Fibroblast of skin of left quadriceps (primary cell): ENCODE measurements around the gene HS6ST1.
"Not testable (repeated sequence)": the region's sequence is repeated elsewhere in the genome, so short reads cannot be mapped to it uniquely, and the experiment has no call there.

Experiments
- DNase-seq, 2 experiments: peaks; one replicate each; pipeline ENCODE4 v3.0.0-alpha.2; 2013; ENCODE audit warnings: low read depth in 2 of 2

Gene HS6ST1

DNA sequence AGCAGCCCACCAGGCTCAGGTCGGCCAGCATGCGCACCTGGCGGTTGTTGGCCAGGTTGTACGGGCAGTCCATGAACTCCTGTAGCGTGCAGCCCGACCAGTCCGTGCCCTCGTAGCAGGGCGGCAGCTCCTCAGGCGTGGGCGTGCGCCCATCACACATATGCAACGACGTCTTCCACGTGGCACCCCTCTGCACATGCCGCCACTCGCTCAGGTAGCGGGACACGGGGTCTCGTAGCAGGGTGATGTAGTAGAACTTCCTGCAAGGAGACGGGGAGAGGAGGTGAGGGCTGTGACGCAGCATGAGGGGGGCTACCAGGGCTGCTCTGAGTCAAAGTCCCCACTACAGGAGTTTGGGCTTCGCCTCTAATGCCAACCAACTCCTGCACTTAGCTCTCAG is 50.1 kb downstream of the HS6ST1 start:
- not testable (repeated sequence) for DNase-seq

DNA sequence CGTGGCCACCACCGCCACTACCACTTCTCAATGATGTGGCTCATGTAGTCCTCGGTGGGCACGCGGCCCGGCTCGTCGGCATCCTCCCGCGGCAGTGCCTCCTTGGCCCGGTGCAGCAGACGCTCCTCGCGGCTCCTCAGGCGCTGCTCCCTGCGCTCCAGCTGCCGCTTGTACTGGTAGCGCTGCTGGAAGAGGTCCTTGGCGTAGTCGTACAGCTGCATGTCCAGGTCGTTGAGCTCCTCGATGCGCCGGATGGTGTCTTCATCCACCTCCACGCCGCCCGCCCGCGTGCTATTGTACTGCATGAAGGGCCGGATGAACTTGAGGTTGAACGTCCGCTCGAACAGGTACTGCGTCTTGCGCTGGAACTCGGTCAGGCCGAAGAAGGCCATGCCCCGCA is 50.5 kb downstream of the HS6ST1 start:
- DNase-seq = not testable (repeated sequence)

DNA sequence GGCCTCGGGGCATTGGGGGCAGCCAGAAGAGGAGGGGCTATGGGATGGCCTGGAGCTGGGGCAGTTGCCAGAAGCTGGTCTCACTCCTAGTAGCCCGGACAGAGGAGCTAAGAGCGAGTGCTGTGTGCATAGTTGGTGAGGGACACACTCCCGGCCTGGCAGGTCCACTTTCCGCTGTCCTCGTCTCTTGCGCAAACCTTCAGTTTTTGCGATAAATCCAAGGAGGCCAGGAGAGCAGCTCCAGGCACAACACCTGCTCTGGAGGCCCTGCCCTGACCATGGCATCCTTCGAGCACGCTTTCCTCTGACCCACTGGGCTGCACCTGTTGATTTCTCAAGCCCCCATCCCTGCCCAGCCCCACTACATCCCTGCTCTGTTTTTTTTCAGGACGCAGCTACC is 51.0 kb downstream of the HS6ST1 start:
- not testable (repeated sequence) for DNase-seq

DNA sequence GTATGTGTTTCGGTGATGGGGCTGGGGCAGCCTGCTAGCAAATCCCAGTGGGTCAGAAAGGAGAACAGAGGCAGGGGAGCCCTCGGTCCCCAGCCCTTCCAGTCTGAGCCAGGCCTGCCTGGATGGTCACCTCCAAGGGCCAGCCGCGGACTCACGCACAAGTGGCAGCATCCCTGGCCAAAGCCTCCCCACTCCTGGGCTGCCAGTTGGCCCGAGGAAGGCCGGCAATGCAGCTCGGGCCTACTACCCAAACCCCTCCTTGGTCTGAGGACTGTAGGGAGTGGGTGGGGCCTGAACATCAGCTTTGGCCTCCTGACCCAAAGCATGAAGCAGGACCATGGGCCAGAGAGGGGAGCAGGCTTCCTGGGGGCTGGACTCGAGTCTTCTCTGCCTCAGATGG is 51.5 kb downstream of the HS6ST1 start:
- not testable (repeated sequence) for DNase-seq

DNA sequence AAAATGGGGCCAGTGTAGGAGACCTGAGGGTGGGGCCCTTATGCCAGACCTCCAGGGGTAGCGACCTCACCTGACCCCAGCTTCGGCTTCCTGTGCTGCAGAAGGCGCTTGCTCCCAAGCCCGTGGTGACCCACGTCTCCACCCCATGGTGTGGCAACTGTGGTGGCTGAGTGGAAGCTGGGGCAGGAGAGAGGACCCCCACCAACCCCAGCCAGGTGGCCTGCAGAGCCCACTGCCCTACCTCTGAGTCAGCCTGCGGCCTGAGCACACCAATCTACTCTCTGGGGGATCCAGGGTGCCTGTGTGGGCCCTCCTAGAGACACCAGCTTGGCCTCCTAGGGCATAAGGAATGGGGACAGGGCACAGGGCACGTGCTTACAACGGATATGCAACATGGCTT is 52.2 kb downstream of the HS6ST1 start:
- not testable (repeated sequence) for DNase-seq

DNA sequence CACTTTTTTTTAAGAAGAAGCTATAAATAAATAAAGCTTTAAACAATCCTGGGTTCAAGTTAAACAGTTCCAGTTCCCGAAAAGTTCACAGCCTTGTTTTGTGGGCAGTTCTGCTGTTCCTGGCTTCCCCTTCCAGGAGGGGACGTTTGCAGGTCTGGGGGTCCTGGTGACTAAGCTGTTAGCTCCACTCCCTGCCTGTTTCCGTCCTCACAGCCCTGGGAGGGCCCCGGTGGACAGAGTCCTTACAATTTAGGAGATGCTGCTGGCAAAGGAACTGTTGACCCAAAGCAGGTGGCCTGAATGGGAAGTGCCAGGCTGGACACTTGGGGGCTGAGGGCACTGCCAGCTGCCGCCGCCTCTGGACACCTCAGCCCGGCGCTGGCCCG is 53.1 kb downstream of the HS6ST1 start:
- not testable (repeated sequence) for DNase-seq

DNA sequence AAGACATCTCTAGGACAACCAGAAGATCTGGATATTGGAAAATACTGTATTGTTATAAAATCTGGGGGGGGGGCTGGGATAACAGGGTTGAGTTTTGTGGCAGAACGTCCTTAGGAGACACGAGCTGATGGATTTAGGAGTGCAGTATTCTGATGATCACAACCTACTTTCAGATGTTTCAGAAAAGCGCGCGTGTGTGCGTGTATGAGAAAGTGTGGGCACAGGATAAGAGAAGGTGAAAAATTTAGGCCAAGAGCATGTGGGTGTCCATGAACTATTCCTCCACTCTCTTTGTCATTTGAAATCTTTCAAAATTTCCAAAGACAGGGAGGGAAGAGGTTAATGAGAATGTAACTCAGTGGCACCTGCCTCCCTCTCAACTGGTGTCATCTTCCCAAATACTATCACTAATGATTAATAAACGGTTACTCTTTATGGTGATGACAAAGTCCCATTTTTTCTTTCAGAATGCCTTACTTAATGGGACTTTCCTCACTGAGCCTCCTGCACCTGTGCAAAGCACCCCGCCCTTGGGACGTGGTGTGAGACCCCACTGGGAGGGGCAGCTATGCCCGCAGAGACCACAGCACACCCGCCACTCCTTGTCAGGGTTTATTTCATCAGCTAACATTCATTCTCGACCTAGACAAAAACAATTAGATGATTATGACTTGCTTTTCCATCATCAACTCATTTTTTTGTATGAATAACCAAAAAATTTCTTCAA is 53.6 kb downstream of the HS6ST1 start:
- no peak for DNase-seq

DNA sequence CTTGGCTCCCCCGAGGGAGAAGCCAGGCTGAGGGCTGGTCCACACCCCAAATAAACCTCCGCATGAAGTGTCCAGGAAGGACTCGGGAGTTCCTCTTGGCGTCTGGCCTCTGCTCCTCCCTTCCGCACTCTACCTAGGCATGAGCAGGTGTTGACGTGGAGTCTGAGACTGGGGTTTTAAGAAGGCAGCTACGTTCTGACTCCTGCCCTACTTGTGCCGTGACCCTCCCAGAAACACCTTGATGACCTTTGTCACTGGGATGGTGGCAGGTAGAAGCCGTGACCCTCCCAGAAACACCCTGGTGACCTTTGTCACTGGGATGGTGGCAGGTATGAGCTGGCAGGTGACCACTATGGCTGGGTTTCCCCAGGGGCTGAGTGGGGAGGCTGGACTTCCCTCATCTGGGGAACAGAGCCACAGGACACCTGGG is 54.8 kb downstream of the HS6ST1 start:
- no peak for DNase-seq

DNA sequence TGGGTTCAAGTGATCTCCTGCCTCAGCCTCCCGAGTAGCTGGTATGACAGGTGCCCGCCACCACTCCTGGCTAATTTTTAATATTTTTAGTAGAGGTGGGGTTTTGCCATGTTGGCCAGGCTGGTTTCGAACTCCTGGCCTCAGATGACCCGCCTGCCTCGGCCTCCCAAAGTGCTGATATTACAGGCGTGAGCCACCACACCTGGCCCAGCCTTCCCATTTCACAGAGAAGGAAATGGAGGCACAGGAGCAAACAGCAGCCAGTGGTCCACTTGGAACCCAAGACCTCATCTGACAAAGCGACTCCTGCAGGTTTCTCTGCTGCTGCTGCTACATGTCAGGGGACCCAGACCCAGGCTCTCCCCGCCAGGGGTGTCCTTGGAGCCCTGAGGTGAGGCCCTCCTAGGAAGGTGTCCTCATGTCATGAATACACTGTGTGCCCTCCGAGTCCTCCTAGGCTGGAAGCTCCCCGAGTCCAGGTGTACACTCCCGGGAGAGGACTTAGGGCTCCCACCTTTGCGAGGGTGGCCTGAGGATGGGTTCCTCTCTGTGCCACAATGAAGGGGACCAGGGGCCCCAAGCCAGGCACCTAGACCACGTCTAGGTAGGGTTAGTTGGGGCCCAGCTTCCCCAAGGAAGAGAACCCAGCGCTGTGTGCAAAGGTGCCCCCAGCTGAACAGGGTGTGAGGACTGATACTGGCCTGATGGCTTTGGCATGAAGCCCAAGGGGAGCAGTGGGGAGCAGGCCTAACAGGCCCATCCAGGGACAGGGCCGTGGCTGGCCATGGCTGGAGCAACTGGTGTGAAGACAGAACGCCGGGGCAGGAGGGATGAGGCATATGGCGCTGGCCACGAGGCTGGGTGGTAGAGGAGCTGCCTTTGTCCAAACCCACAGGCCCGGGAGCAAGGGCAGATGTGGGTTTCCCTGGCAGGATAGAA is 56.1 kb downstream of the HS6ST1 start:
- no peak for DNase-seq

DNA sequence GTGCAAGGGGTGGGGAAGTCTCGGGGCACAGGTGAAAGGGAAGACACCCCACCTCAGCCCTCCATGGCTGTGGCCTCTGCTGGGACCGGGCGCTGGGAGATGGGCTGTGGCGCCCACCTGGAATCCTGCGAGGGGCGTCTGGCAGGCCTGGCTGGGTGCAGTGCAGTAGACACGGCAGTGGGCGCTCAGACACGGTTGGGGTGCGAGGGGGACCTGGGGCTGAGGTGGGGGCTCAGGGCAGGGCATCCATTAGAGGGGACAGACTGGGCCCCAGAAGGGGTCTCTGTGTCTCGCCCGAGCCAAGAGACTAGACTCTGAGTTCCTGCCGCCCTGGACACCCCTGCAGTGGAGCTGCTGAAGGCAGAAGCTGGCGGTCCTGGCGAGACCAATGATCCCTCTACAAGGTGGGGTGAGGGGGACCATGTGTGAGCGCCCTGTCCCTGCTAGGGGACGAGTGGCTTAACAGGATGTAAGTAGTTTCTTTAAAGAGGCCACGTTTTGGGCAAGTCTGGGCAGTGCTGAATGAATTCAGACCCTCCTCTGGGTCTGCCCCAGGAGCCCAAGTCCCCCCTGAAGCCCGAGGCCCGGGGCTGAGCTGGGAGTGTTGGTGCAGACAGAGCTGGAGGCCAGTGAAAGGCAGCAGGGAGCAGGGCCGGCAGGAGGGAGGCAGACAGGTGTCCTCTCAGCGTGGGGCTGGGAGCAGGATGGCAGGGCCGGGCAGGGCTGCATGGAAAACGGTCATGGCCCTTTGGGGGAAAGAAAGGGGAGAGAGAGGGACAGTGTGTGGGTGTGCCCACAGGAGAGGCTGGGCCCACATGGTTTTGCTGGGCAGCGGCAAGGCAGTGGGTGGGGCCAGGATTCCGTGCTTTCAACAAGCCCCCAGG is 57.2 kb downstream of the HS6ST1 start:
- no peak for DNase-seq

DNA sequence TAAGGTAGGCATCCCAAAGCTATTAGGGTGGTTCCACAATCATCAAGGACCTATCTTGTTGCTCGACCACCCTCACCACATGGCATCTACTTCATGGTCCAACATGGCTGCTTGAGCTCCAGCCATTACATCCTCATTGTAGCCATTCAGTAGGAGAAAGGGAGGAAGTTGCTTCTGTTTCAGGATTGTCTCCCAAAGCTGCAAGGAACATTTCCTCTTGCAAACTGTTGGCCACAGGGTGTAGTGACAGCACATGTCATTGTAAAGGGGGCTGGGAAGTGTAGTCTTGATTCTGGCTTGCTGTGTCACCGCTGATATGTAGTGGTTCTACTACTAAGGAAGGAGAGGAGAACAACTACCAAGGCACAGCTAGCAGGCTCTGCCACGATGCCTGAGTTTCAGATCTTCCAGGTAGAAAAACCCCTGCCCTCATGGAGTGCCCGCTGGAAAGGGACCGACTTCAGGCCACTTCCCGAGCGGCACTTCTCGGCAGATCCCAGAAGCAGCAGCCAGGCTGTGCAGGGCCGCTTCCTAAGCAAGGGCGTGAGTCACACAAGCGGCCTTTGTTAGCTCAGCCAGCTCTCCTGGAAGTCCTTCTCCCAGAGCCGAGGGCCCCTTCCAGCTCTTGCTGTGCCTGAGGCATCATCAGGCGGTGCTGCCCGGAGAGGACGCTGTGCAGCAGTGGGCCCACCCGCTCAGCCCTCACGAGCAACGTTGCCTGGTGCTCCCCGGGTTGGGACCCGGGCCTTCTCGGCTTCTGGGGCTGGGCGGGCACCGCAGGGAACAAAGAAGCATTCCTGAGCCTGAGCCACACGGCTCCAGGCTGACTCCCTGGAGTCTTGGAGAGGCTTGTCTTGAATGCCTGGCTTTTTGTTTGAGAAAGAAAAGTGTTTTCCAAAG is 58.2 kb downstream of the HS6ST1 start:
- peak; percentile 27 to 32 for DNase-seq

DNA sequence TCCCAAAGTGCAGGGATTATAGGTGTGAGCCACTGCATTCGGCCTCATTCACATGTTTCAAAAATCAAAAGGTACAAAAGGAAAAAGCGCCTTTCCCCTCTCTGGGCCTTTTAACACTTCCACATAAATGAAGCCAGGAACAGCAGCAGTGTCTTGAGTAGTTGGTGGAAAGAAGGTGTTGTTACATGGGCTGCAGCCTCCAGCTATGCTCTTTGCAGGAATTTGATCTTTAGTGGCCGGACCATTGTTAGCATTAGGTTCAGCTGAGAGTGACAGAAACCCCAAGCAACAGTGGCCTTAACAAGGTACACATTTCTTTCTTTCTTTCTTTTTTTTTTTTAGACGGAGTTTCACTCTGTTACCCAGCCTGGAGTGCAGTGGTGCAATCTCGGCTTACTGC is 59.1 kb downstream of the HS6ST1 start:
- no peak for DNase-seq

DNA sequence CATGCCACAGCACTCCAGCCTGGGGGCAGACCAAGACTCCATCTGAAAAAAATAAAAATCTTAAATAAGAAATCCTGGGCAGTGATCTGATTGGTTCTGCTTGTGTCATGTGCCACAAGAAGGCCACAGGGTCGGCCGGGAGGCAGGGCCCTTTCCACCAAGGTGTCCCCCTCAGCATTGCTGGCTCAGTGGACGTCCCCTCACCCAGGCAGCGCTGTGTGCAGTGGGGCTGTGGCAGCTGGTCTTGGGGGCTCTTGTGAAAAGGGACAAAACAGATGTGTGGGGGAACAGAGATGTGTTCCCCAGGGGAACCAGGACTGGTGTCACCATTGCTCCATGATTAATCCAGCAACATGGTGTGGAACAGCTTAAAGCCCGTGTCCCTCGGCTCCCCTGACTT is 60.5 kb downstream of the HS6ST1 start:
- DNase-seq = no peak

DNA sequence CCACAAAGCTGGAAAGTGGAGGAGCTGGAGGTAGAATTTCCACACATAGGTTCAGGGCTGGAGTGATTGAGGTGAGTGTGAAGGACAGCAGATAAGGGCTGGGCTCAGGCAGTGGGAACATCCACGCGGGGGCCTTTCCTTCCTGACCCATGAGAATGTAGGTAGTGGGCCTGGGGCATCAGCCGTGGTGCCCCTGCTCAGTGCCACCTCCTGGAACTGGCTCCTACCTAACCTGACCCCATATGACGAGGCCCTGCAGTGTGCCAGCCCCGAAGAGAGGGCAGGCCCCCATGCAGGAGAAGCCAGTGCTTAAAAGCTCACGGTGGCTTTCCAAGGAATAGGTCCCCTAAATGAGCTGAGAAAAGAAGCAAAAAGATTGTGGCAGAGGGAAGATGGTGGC is 66.2 kb downstream of the HS6ST1 start:
- DNase-seq = no peak

DNA sequence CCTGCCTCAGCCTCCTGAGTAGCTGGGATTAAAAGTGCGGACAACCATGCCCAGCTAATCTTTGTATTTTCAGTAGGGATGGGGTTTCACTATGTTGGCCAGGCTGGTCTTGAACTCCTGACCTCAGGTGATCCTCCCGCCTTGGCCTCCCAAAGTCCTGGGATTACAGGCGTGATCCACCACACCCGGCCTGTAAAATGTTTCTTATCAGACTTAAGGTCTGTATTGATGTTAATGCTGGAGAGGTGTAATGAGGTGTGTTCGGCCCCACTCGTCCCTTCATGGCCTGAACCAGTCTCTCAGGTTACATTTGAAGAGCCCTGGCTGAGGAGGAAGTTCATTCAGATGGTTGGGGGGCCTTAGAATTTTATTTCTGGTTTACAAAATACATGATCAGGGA is 66.6 kb downstream of the HS6ST1 start:
- not testable (repeated sequence) for DNase-seq

DNA sequence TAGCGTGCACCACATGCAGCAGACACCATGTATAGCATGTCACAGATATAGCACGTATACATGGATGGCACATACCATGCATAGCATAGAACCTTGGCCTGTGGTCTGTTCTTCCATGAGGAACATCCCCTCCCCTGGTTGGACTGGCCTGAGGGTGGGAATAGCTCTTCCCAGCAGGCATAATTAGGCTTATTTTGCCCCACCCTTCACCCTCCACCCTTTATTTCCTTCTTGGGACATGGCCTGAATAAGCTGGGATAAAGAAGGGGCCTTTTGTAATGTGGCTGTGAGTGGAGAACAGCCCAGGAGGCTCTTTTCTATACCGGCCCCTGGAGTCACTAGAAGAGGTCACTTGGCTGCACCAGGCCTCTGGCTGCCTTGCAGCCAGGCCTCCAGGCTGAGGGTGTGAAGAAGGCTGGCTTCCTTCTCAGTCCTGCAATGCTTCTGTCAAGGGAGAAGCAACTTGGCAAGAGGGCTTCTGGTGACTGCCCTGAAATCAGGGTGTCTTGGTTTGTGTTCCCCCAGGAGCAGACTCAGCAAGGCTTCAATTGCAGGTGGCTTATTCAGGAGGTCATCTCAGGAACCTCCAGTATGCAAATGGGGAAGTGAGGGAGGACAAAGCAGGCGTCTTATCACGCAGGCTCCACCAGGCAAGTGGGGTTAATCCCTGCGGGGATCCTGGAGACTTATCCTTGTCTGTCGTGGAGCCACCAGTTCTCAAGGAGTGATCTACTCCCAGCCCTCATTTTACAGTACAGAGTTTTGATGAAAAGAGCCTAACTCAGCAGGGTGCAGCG is 68.2 kb downstream of the HS6ST1 start:
- DNase-seq = no peak

DNA sequence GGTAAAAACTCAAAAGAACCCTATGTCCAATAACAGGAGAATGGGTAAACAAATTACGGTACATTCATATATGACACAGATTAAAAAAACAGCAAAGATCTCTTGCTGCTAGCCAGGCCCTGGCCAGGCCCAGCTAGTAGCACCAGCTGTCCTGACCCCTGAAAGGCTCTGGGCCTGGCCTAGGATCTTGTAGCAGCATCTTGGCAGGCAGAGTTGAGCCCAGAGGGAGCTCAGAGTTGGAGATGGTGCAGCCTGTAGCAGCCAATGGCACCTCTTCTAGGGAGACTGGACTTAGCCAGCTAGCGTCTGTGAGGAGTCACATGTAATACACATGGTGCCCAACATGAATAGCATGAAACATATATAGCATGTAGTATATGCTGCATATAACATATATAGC is 69.1 kb downstream of the HS6ST1 start:
- DNase-seq = no peak

DNA sequence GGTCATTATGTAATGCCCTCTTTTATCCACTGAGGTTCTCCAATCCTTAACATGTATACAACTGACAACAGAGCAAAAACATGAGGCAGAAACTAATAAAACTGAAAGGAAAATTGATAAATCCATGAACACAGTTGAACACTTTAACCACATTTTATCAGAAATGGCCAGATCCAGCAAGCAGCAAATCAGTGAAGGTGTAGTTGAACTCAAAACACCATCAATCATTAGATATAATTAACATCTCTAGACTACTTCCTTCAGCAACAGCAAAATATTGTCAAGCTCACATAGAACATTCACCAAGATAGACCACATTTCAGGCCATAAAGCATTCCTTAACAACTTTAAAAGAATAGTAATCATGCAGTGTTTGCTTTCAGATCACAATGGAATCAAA is 72.9 kb downstream of the HS6ST1 start:
- DNase-seq = no peak

DNA sequence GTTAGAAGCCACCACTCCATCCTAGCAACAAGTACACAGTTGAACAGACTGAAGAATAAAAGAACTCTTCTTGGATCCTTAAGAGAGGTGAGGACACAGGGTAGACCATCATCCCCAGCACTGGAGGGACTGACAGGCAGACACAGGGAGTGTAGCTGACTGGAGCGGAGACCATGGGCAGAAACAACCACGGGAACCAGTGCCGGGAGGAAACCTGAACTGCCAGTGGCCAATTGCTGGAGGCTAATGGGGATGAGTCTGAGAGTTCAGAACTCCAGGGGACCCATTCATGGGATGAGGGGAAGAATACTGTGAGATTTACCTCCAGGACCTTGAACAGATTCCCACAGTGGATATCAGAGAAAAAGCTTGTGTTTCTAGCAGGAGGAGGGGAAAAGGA is 76.8 kb downstream of the HS6ST1 start:
- DNase-seq = no peak
